Nephron (organoid): Measurements from ENCODE around the gene ZNF552.
"Not testable (repeated sequence)": the region's sequence is repeated elsewhere in the genome, so short reads cannot be mapped to it uniquely, and the experiment has no call there.

ENCODE experiments used
- H3K27ac Mint-ChIP-seq, 3 experiments: 2 replicates each; pipeline ENCODE4 v1.8.0; 2020; ENCODE audit warnings: mixed read lengths in 3 of 3, mild to moderate bottlenecking in 2 of 3, moderate library complexity in 1 of 3
- H3K27me3 Mint-ChIP-seq: 2 replicates; pipeline ENCODE4 v1.8.0; 2021; ENCODE audit warnings: low read depth, mild to moderate bottlenecking, moderate library complexity, mixed read lengths
- H3K36me3 Mint-ChIP-seq: 2 replicates; pipeline ENCODE4 v1.8.0; 2020; ENCODE audit warnings: low read depth, mixed read lengths
- H3K4me1 Mint-ChIP-seq: 2 replicates; pipeline ENCODE4 v1.8.0; 2020; ENCODE audit warnings: mixed read lengths
- H3K4me3 Mint-ChIP-seq, 3 experiments: 2 replicates each; pipeline ENCODE4 v1.8.0; 2020; ENCODE audit warnings: mild to moderate bottlenecking in 3 of 3, mixed read lengths in 3 of 3, moderate library complexity in 2 of 3
- H3K9me3 Mint-ChIP-seq: 2 replicates; pipeline ENCODE4 v1.8.0; 2020; ENCODE audit warnings: mixed read lengths
- TF ChIP-seq, protein P1 (sequence below), 3 experiments: fragments of 200-600 bp; sonication (generic); IDR thresholded peaks; one replicate each; pipeline ENCODE4 v1.5.0; 2021; ENCODE audit warnings: antibody characterized with exemption in 3 of 3; ENCODE audit not compliant: unreplicated experiment in 3 of 3

ZNF552 gene

GRCh38 chr19:57841122-57841763 lies 26.5 kb upstream of the ZNF552 start:
- Mint-ChIP-seq H3K27ac (peak overlapping the region in 2 of 3 experiments; percentile 55 to 66), H3K36me3 (peaks cover 66% of the 10 kb centered on the region), H3K27me3 (no peaks in the 10 kb centered on the region)

GRCh38 chr19:57838622-57839191 lies 24.0 kb upstream of the ZNF552 start:
- not testable (repeated sequence) for H3K4me3 Mint-ChIP-seq, H3K27ac Mint-ChIP-seq, H3K9me3 Mint-ChIP-seq, H3K4me1 Mint-ChIP-seq, H3K27me3 Mint-ChIP-seq
- peaks cover 53% of the 10 kb centered on the region for H3K36me3 Mint-ChIP-seq

More at GRCh38 chr19:57841122-57841763, 26.5 kb upstream of the ZNF552 start:
- Mint-ChIP-seq H3K4me1 (no peaks in the 10 kb centered on the region), H3K9me3 (no peaks in the 10 kb centered on the region), H3K4me3 (no peak overlapping the region)
- TF ChIP-seq, protein P1, sequence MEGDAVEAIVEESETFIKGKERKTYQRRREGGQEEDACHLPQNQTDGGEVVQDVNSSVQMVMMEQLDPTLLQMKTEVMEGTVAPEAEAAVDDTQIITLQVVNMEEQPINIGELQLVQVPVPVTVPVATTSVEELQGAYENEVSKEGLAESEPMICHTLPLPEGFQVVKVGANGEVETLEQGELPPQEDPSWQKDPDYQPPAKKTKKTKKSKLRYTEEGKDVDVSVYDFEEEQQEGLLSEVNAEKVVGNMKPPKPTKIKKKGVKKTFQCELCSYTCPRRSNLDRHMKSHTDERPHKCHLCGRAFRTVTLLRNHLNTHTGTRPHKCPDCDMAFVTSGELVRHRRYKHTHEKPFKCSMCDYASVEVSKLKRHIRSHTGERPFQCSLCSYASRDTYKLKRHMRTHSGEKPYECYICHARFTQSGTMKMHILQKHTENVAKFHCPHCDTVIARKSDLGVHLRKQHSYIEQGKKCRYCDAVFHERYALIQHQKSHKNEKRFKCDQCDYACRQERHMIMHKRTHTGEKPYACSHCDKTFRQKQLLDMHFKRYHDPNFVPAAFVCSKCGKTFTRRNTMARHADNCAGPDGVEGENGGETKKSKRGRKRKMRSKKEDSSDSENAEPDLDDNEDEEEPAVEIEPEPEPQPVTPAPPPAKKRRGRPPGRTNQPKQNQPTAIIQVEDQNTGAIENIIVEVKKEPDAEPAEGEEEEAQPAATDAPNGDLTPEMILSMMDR (IDR thresholded peaks at IDR 0.05; ENCODE audit: unreplicated experiment in 3 of 3): no peak

GRCh38 chr19:57836991-57837390 lies 22.3 kb upstream of the ZNF552 start:
- H3K4me1 Mint-ChIP-seq, H3K27ac Mint-ChIP-seq, H3K27me3 Mint-ChIP-seq, H3K4me3 Mint-ChIP-seq, H3K9me3 Mint-ChIP-seq: not testable (repeated sequence)
- peaks cover 46% of the 10 kb centered on the region for H3K36me3 Mint-ChIP-seq

- TF ChIP-seq, protein P1 (IDR thresholded peaks at IDR 0.05; ENCODE audit: unreplicated experiment in 3 of 3): peak; percentile 28 to 49 (median 38)
- Mint-ChIP-seq H3K27ac (peak within 1 kb of the TSS; percentile 92 to 98 (median 98)), H3K4me1 (peaks cover 26% of the 10 kb centered on the region), H3K4me3 (peak within 1 kb of the TSS; percentile 91 to 92 (median 91)), H3K9me3 (no peaks in the 10 kb centered on the region), H3K27me3 (peaks cover 4% of the 10 kb centered on the region), H3K36me3 (peaks cover 53% of the 10 kb centered on the region)
Observed at GRCh38 chr19:57830071-57830602, 15.4 kb upstream of the ZNF552 start, which contains the start of gene ZNF587B. Gene ZNF587B (plus strand): TSS chr19:57830299. CDS start chr19:57830529, 230 bp downstream.

- Mint-ChIP-seq H3K27ac (peak overlapping the region; percentile 92 to 98 (median 98)), H3K4me1 (peaks cover 30% of the 10 kb centered on the region), H3K9me3 (no peaks in the 10 kb centered on the region), H3K4me3 (peak overlapping the region; percentile 25 to 92 (median 68)), H3K27me3 (peaks cover 4% of the 10 kb centered on the region), H3K36me3 (peaks cover 57% of the 10 kb centered on the region)
- TF ChIP-seq, protein P1 (IDR thresholded peaks at IDR 0.05; ENCODE audit: unreplicated experiment in 3 of 3): no peak
Observed at GRCh38 chr19:57829316-57829715, 14.6 kb upstream of the ZNF552 start.

DNA sequence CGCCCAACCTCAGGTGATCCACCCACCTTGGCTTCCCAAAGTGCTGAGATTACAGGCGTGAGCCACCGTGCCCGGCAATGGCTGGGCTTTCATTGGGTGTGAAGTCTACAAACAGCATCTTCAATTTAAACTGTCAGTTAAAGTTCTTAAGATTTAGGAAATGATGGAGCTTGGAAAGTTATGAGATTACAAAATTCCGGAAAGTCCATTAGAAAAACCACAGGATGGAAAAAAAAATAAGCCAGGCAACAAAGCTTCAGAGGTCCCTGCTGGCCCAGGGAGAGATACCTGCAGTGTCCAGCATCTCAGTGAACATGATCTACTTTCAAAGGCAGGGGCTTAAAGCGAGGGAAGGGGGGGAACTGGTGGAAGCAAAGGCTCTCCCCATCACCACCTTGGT lies 10.8 kb upstream of the ZNF552 start:
- Mint-ChIP-seq H3K4me3 (no peak overlapping the region), H3K27me3 (no peaks in the 10 kb centered on the region), H3K27ac (no peak overlapping the region), H3K9me3 (peaks cover 2% of the 10 kb centered on the region), H3K4me1 (peaks cover 39% of the 10 kb centered on the region), H3K36me3 (peaks cover 64% of the 10 kb centered on the region)
- TF ChIP-seq, protein P1 (IDR thresholded peaks at IDR 0.05; ENCODE audit: unreplicated experiment in 3 of 3): no peak

DNA sequence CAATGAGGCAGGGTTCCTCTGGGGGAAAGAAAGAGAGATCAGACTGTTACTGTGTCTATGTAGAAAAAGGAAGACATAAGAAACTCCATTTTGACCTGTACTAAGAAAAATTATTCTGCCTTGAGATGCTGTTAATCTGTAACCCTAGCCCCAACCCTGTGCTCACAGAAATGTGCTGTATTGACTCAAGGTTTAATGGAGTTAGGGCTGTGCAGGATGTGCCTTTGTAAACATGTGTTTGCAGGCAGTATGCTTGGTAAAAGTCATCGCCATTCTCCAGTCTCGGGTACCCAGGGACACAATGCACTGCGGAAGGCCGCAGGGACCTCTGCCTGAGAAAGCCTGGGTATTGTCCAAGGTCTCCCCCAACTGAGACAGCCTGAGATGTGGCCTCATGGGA lies 8.9 kb upstream of the ZNF552 start:
- peak overlapping the region in 1 of 3 experiments; percentile 51 for H3K4me3 Mint-ChIP-seq
- not testable (repeated sequence) for H3K9me3 Mint-ChIP-seq, H3K27me3 Mint-ChIP-seq
- peaks cover 34% of the 10 kb centered on the region for H3K4me1 Mint-ChIP-seq
- peak overlapping the region in 2 of 3 experiments; percentile 60 to 66 for H3K27ac Mint-ChIP-seq
- peaks cover 50% of the 10 kb centered on the region for H3K36me3 Mint-ChIP-seq

DNA sequence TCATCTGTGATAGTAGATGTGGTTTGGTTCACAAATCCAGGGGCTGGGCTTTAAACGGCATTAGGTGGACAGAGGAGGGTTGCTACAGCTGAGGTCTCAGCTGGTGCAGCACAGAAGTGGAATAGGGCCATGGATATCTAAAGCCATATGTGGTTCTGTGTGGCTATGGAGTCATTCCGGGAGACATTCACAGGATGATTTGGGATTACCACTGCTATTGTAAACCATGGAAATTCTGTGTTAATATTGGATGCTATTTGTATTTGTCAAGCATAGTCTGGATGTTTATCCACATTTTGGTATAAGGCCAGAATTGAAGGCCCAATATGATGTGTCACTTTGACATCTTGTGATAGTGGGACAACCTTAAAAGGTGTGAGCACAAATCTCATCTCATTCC lies 8.4 kb upstream of the ZNF552 start:
- H3K27me3 Mint-ChIP-seq, H3K9me3 Mint-ChIP-seq: not testable (repeated sequence)
- Mint-ChIP-seq H3K36me3 (peaks cover 49% of the 10 kb centered on the region), H3K4me1 (peaks cover 38% of the 10 kb centered on the region), H3K4me3 (peak overlapping the region in 2 of 3 experiments; percentile 27 to 51), H3K27ac (peak overlapping the region in 2 of 3 experiments; percentile 60 to 66)

GRCh38 chr19:57821501-57821900 lies 6.8 kb upstream of the ZNF552 start:
- H3K27me3 Mint-ChIP-seq, H3K27ac Mint-ChIP-seq, H3K9me3 Mint-ChIP-seq: not testable (repeated sequence)
- Mint-ChIP-seq H3K4me3 (peak overlapping the region; percentile 94 to 99 (median 98)), H3K4me1 (peaks cover 38% of the 10 kb centered on the region), H3K36me3 (peaks cover 39% of the 10 kb centered on the region)

GRCh38 chr19:57821095-57821494 lies 6.4 kb upstream of the ZNF552 start:
- H3K9me3 Mint-ChIP-seq, H3K27me3 Mint-ChIP-seq: not testable (repeated sequence)
- H3K4me1 Mint-ChIP-seq: peaks cover 42% of the 10 kb centered on the region

More at GRCh38 chr19:57821095-57821494, 6.4 kb upstream of the ZNF552 start:
- H3K27ac Mint-ChIP-seq: peak overlapping the region in 1 of 3 experiments; percentile 96
- H3K4me3 Mint-ChIP-seq: peak overlapping the region; percentile 94 to 99 (median 98)
- peaks cover 36% of the 10 kb centered on the region for H3K36me3 Mint-ChIP-seq
